Thymus (tissue), 11 donors: ENCODE results near the gene DBN1. TPM values are rescaled to one million over a fixed set of nuclear protein-coding genes. Genes with fewer than 3 reads are reported as not detected.
A peak's percentile ranks its signal among the peaks of the same experiment; 100 is the strongest.

Source experiments
- DNase-seq, 9 donors: peaks; one replicate each; pipeline ENCODE4 v3.0.0-alpha.2; 2013; ENCODE audit warnings: low spot score in 9 of 9, low read depth in 6 of 9, missing footprints in 1 of 9
- H3K27ac ChIP-seq, 2 donors: one replicate each; pipeline ENCODE4 v1.5.1; 2013; ENCODE audit warnings: control low read depth in 1 of 2, low read depth in 1 of 2, low read length in 1 of 2, mild to moderate bottlenecking in 1 of 2, moderate library complexity in 1 of 2
- H3K27me3 ChIP-seq, 2 donors: one replicate each; pipeline ENCODE4 v1.5.1; 2013; ENCODE audit warnings: low read length in 1 of 2; ENCODE audit not compliant: control insufficient read depth in 2 of 2, insufficient read depth in 1 of 2
- H3K36me3 ChIP-seq, 2 donors: one replicate each; pipeline ENCODE4 v1.5.1; 2013; ENCODE audit warnings: low read length in 1 of 2, mild to moderate bottlenecking in 1 of 2, moderate library complexity in 1 of 2; ENCODE audit not compliant: control insufficient read depth in 2 of 2, insufficient read depth in 2 of 2
- H3K4me1 ChIP-seq, 2 donors: one replicate each; pipeline ENCODE4 v1.5.1; 2013; ENCODE audit warnings: low read length in 2 of 2; ENCODE audit not compliant: control insufficient read depth in 2 of 2, insufficient read depth in 2 of 2
- H3K4me3 ChIP-seq, 2 donors: one replicate each; pipeline ENCODE4 v1.5.1; 2013; ENCODE audit warnings: low read length in 2 of 2, control low read depth in 1 of 2, mild to moderate bottlenecking in 1 of 2
- H3K9me3 ChIP-seq, 2 donors: one replicate each; pipeline ENCODE4 v1.5.1; 2013; ENCODE audit warnings: low read length in 1 of 2, mild to moderate bottlenecking in 1 of 2; ENCODE audit not compliant: control insufficient read depth in 2 of 2, insufficient read depth in 1 of 2
- WGBS: extraction: QIAGEN DNeasy Blood & Tissue Kit; methylation state at CpG from one replicate; pipeline ENCODE4 v1.1.7; 2013; 5-methylcytosine and 5-hydroxymethylcytosine counted together
- polyA plus RNA-seq: library from polyadenylated mRNA; stranded (reverse); fragments of 200-250 nt; gene quantifications from one replicate; pipeline ENCODE4 v1.2.3, GENCODE V29; 2013
- total RNA-seq: library from RNA; stranded (reverse); fragments of 120-200 nt; gene quantifications from one replicate; pipeline ENCODE4 v1.2.4, GENCODE V29; 2013
- donor health status: healthy.

The DBN1 gene
- total and polyA plus RNA-seq, 2 donors: 32.3 to 34.3 TPM

DNA sequence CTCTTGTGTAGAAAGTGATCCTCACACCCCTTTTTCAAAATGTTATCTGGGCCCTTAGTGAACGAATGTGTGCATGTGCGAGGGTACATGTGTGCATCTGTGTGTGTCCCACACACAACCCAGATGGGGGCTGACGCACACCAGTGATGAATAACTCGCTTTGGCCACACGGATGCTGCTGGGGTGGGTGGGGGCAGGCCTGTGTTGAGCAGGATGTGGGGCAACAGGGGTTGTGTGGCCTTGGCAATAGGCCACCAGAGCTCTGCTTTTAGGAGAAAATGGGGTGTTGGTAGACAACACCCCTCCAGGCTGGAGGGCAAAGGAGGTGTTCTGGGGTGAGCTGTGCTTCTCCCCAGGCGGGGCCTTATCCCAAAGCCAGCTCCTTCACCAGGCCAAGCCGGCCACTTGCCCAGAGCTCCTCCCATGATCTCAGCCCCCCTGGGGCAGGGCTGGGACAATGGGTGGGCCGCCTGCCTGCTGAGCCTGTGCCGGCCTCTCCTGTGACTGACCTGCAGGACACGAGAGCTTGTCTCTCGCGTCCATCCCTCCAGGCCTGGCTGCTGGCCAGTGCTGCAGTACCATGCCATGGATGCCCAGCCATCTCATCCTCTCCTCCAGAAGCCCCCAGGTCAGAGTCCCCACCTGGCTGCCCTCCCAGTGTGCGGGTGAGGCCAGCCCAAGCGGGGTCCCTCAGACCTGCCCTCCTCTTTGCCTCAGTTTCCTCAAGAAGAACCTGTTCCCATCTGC, 1.7 kb downstream of the DBN1 start:
- Histone ChIP-seq H3K36me3 (peaks cover 20 to 24% of the 10 kb centered on the region in 2 donors), H3K27me3 (peaks cover 0 to 8% of the 10 kb centered on the region in 2 donors), H3K27ac (no peak overlapping the region), H3K9me3 (peaks cover 0 to 3% of the 10 kb centered on the region in 2 donors), H3K4me1 (peaks cover 24 to 61% of the 10 kb centered on the region in 2 donors), H3K4me3 (peak overlapping the region; percentile 44 to 81)
- 93% methylated on average over 14 of the region's 14 CpGs for WGBS
- DNase-seq: no peak

- peaks cover 24 to 53% of the 10 kb centered on the region in 2 donors for H3K4me1 ChIP-seq
- H3K9me3 ChIP-seq: peaks cover 0 to 3% of the 10 kb centered on the region in 2 donors
- no peak for DNase-seq
- H3K27ac ChIP-seq: no peak overlapping the region
- H3K36me3 ChIP-seq: peaks cover 28 to 33% of the 10 kb centered on the region in 2 donors
- 81% methylated on average over 10 of the region's 10 CpGs for WGBS
- H3K4me3 ChIP-seq: no peak overlapping the region
- peaks cover 0 to 8% of the 10 kb centered on the region in 2 donors for H3K27me3 ChIP-seq
Measured at GRCh38 chr5:177470759-177471536, 2.5 kb downstream of the DBN1 start.

- no peak overlapping the region for H3K27ac ChIP-seq
- peaks cover 20 to 43% of the 10 kb centered on the region in 2 donors for H3K4me1 ChIP-seq
Measured at GRCh38 chr5:177469750-177470525, 3.5 kb downstream of the DBN1 start.

GRCh38 chr5:177468685-177469628, 4.5 kb downstream of the DBN1 start:
- DNase-seq: no peak
- H3K4me1 ChIP-seq: peaks cover 17 to 34% of the 10 kb centered on the region in 2 donors
- H3K27ac ChIP-seq: no peak overlapping the region
- WGBS: 92% methylated on average over 25 of the region's 25 CpGs
- peaks cover 39 to 42% of the 10 kb centered on the region in 2 donors for H3K36me3 ChIP-seq
- H3K9me3 ChIP-seq: peaks cover 0 to 3% of the 10 kb centered on the region in 2 donors
- H3K27me3 ChIP-seq: peaks cover 0 to 1% of the 10 kb centered on the region in 2 donors
- H3K4me3 ChIP-seq: no peak overlapping the region

More at GRCh38 chr5:177469750-177470525, 3.5 kb downstream of the DBN1 start:
- Histone ChIP-seq H3K36me3 (peaks cover 38 to 42% of the 10 kb centered on the region in 2 donors), H3K9me3 (peaks cover 0 to 3% of the 10 kb centered on the region in 2 donors), H3K4me3 (no peak overlapping the region), H3K27me3 (peaks cover 0 to 8% of the 10 kb centered on the region in 2 donors)
- WGBS: 90% methylated on average over 8 of the region's 8 CpGs
- DNase-seq: no peak

DNA sequence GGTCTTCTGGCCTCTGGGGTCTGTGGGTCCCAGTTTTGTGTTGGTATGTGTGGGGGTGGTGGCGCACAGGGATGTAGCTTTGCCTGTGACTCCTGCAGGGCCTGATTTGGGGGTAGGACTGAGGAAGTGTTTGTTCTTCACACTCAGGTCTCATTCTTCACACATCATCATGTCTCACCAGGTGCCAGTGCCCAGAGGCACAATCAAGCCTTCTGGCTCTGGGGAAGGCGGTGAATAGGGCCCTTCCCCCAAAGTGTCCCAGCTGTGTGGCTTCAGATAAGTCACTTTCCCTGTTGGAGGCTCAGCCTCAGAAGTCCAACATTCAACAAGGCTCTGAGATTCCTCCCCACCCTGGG, 5.1 kb downstream of the DBN1 start:
- Histone ChIP-seq H3K4me3 (no peak overlapping the region), H3K9me3 (peaks cover 0 to 3% of the 10 kb centered on the region in 2 donors), H3K36me3 (peaks cover 41 to 45% of the 10 kb centered on the region in 2 donors), H3K4me1 (peaks cover 17 to 31% of the 10 kb centered on the region in 2 donors), H3K27ac (no peak overlapping the region), H3K27me3 (no peaks in the 10 kb centered on the region)
- no peak for DNase-seq
- 99% methylated on average over 2 of the region's 2 CpGs for WGBS

- no peak overlapping the region for H3K27ac ChIP-seq
- H3K36me3 ChIP-seq: peaks cover 44 to 45% of the 10 kb centered on the region in 2 donors
- no peaks in the 10 kb centered on the region for H3K27me3 ChIP-seq
- no peak for DNase-seq
- 96% methylated on average over 31 of the region's 31 CpGs for WGBS
- no peak overlapping the region for H3K4me3 ChIP-seq
- peaks cover 0 to 3% of the 10 kb centered on the region in 2 donors for H3K9me3 ChIP-seq
- peaks cover 16 to 33% of the 10 kb centered on the region in 2 donors for H3K4me1 ChIP-seq
Measured at GRCh38 chr5:177467436-177467835, 6.0 kb downstream of the DBN1 start.

DNA sequence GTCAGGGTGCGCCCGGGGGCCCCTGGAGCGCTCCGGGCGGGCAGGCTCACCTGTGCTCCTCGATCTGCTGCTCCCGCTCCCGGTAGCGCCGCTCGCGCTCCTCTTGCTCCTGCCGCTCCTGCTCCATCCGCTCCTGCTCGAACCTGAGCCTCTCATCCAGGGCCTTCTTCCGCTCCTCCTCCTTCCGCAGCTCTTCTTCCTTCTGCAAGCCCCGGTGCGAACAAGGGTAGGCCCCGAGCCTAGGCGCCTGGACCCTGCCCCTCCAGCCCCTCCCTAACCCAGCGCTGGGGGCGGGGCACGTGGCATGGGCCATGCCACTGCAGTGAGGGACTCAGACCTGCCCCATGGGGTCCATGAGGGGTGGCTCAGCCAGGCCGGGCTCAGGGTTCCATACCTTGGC, 6.6 kb downstream of the DBN1 start:
- H3K27me3 ChIP-seq: no peaks in the 10 kb centered on the region
- H3K36me3 ChIP-seq: peaks cover 45 to 47% of the 10 kb centered on the region in 2 donors
- DNase-seq: no peak
- WGBS: 98% methylated on average over 25 of the region's 25 CpGs
- H3K4me3 ChIP-seq: no peak overlapping the region
- peaks cover 0 to 1% of the 10 kb centered on the region in 2 donors for H3K9me3 ChIP-seq
- H3K4me1 ChIP-seq: peaks cover 14 to 33% of the 10 kb centered on the region in 2 donors
- no peak overlapping the region for H3K27ac ChIP-seq

DNA sequence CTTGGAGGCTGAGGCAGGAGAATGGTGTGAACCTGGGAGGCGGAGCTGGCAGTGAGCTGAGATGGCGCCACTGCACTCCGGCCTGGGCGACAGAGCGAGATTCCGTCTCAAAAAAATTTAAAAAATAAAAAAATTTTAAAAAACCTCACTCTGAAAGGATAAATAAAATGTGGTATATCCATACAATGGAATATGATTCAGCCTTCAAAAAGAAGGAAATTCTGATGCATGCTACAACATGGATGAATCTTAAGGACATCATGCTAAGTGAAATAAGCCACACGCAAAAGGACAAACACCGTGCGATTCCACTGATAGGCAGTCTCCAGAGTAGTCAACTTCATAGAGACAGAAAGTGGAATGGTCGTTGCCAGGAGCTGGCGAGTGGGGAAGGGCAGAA, 8.4 kb downstream of the DBN1 start:
- 93% methylated on average over 11 of the region's 11 CpGs for WGBS
- H3K36me3 ChIP-seq: peaks cover 47 to 49% of the 10 kb centered on the region in 2 donors
- H3K4me3 ChIP-seq: no peak overlapping the region
- H3K27me3 ChIP-seq: no peaks in the 10 kb centered on the region
- peaks cover 4 to 19% of the 10 kb centered on the region in 2 donors for H3K4me1 ChIP-seq
- H3K9me3 ChIP-seq: no peaks in the 10 kb centered on the region
- no peak for DNase-seq
- no peak overlapping the region for H3K27ac ChIP-seq
